ENCODE measurements around the gene FAM120B. TPM values are rescaled to one million over a fixed set of nuclear protein-coding genes. Genes with fewer than 3 reads are reported as not detected.

Gene FAM120B
- total RNA-seq, 1 donor from 2014 or later, result 9.9 TPM

DNA sequence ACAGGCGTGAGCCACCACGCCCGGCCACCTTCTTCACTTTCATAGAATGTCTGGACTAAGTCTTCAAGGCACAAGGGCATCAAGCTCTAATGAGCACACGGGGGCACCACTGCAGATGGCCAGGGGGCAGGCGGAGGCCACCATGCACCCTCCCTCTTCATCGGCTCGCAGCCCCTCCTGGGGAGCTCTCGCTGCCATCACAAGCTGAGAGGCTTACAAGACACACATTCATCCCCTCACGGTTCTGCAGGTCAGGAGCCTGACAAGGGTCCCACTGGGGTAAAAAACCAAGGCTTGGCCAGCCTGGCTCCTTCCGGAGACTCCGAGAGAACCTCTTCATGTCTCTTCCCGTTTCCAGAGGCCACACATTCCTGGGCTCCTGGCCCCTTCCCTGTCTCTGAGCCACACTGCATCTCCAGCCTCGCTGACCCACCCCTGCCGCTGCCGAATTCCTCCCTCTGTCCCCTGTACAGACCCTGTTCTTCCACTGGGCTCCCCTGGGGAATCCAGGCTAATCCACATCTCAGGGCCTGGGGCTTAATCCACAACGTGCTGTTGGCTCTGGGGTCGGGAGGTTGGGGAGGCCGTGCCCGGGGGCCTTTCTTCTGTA lies 35.5 kb upstream of the FAM120B start:
- no peaks in the 10 kb centered on the region for H3K27me3 ChIP-seq
- H3K4me1 ChIP-seq, result no peaks in the 10 kb centered on the region
- no peak for DNase-seq (ENCODE audit: low spot score in 2 of 2)
- TF ChIP-seq CTCF (IDR thresholded peaks at IDR 0.05), result no peak
- no peak overlapping the region for H3K4me3 ChIP-seq
- H3K27ac ChIP-seq, result no peak overlapping the region
- H3K36me3 ChIP-seq, result no peaks in the 10 kb centered on the region
- H3K9me3 ChIP-seq, result no peaks in the 10 kb centered on the region
- intact Hi-C loops (cut with DNase I), result no loop called here

- Histone ChIP-seq H3K4me1 (no peaks in the 10 kb centered on the region), H3K36me3 (no peaks in the 10 kb centered on the region), H3K4me3 (no peak overlapping the region), H3K9me3 (no peaks in the 10 kb centered on the region), H3K27ac (no peak overlapping the region), H3K27me3 (no peaks in the 10 kb centered on the region)
- DNase-seq (ENCODE audit: low spot score in 2 of 2), result no peak
- no peak for TF ChIP-seq CTCF (IDR thresholded peaks at IDR 0.05)
- intact Hi-C loops (cut with DNase I), result no loop called here
Observed at GRCh38 chr6:170271771-170272314, 34.7 kb upstream of the FAM120B start.

DNA sequence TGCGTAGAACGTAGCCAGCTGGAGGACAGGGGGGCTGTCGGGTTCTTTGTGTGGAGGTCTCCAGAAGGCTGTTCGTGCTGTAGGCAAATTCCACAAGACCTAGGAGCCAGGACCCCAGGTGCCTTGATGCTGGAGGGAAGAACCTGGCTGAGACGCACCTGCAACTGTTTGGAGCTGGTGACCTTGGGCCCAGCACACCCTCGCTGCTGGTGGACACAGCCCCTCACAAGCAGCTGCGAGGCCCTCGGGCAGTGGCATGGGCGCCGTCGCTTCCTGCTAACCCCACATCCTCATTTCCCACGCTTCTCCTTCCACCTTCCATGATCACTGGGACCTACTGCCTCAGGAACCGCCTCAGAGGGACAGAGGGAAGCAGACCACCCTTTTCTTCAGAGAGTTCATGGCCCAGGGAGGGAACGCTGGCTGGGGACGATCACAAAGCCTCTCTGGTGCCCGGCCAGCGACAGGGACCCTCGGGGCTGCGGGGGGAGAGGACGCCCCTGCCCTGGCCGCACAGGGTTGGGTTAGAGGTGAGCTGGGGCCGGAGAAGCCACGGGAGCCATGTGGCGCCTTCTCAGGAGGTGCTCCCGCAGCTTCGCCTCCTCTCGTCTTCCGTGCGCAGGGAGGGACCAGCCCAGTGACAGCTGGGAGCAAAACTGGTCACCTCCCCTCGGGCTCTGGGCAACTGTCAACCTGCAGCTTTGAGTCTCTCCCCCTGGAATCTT lies 34.1 kb upstream of the FAM120B start:
- no peak for TF ChIP-seq CTCF (IDR thresholded peaks at IDR 0.05)
- H3K27me3 ChIP-seq, result no peaks in the 10 kb centered on the region
- H3K27ac ChIP-seq, result no peak overlapping the region
- no peaks in the 10 kb centered on the region for H3K36me3 ChIP-seq
- H3K9me3 ChIP-seq, result no peaks in the 10 kb centered on the region
- intact Hi-C loops (cut with DNase I), result no loop called here
- no peaks in the 10 kb centered on the region for H3K4me1 ChIP-seq
- no peak for DNase-seq (ENCODE audit: low spot score in 2 of 2)
- no peak overlapping the region for H3K4me3 ChIP-seq

GRCh38 chr6:170273191-170273590 lies 33.4 kb upstream of the FAM120B start:
- Histone ChIP-seq H3K9me3 (no peaks in the 10 kb centered on the region), H3K36me3 (no peaks in the 10 kb centered on the region), H3K27me3 (no peaks in the 10 kb centered on the region), H3K27ac (no peak overlapping the region), H3K4me3 (no peak overlapping the region), H3K4me1 (no peaks in the 10 kb centered on the region)
- no peak for DNase-seq (ENCODE audit: low spot score in 2 of 2)
- intact Hi-C loops (cut with DNase I), result no loop called here
- no peak for TF ChIP-seq CTCF (IDR thresholded peaks at IDR 0.05)

GRCh38 chr6:170273681-170274080 lies 32.9 kb upstream of the FAM120B start:
- no peak overlapping the region for H3K27ac ChIP-seq
- DNase-seq (ENCODE audit: low spot score in 2 of 2), result no peak
- no peaks in the 10 kb centered on the region for H3K9me3 ChIP-seq
- H3K4me3 ChIP-seq, result no peak overlapping the region
- intact Hi-C loops (cut with DNase I), result no loop called here
- H3K4me1 ChIP-seq, result no peaks in the 10 kb centered on the region
- H3K36me3 ChIP-seq, result no peaks in the 10 kb centered on the region
- H3K27me3 ChIP-seq, result no peaks in the 10 kb centered on the region
- no peak for TF ChIP-seq CTCF (IDR thresholded peaks at IDR 0.05)

Measured in ascending aorta (tissue), 2 donors.